ENCODE results near the gene OR4D11.
"Not testable (repeated sequence)": the region's sequence is repeated elsewhere in the genome, so short reads cannot be mapped to it uniquely, and the experiment has no call there.

DNA sequence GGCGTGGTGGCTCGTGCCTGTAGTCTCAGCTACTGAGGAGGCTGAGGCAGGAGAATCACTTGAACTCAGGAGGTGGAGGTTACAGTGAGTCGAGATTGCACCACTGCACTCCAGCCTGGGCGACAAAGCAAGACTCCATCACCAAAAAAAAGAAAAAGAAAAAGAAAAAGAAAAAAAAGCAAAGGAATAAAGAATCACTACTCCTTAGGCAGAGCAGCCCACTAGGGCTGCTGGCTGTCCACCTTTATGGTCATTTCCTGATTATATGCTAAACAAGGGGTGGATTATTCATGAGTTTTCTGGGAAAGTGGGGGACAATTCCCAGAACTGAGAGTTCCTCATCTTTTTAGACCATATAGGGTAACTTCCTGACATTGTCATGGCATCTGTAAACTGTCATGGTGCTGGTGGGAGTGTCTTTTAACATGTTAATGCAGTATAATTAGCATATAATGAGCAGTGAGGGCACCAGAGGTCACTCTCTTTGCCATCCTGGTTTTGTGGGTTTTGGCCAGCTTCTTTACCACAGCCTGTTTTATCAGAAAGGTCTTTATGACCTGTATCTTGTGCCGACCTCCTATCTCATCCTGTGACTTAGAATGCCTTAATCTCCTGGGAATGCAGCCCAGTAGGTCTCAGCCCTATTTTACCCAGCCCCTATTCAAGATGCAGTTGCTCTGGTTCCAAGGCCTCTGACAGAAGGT is 44.4 kb downstream of the OR4D11 start:
- TF ChIP-seq SUZ12 (IDR thresholded peaks at IDR 0.05; ENCODE audit: extremely low read depth, insufficient read depth, insufficient read length); ZNF274 (IDR thresholded peaks at IDR 0.05; ENCODE audit: low read depth, low read length): not testable (repeated sequence)
